Endothelial cell of umbilical vein (primary cell): ENCODE results near the gene IGSF9. TPM values are rescaled to one million over a fixed set of nuclear protein-coding genes. Genes with fewer than 3 reads are reported as not detected.

Experiments used
- BruUV-seq: library from RNA; stranded (reverse); fragments of 400-500 nt; replicated peaks from 2 replicates; lab custom pipeline; 2021; lab: Mats Ljungman, UMichigan
- CTCF ChIA-PET: fragments of 300-600, 350-600 bp; sonication (Branson Sonifier 250); formaldehyde crosslinking; loops from one replicate; lab custom pipeline; 2021; ENCODE audit warnings: antibody characterized with exemption, inconsistent platforms; lab: Charles Lee
- POLR2A ChIA-PET: fragments of 300-600, 350-600 bp; sonication (Branson Sonifier 250); formaldehyde crosslinking; loops from one replicate; lab custom pipeline; 2021; ENCODE audit warnings: antibody characterized with exemption, inconsistent platforms; lab: Charles Lee
- DNase-seq: peaks from one replicate; pipeline ENCODE4 v3.0.0-alpha.2; 2011; ENCODE audit warnings: low read depth, low spot score
- FAIRE-seq: peaks from 2 replicates; lab custom pipeline; 2011; peaks lifted over from hg19 to GRCh38; lab: Jason Lieb, UNC
- H2AFZ ChIP-seq: 2 replicates; pipeline ENCODE4 v1.6.0; 2012; ENCODE audit warnings: low read depth, low read length, control low read depth, inconsistent platforms
- H3K27ac ChIP-seq: 2 replicates; pipeline ENCODE4 v1.5.1; 2011; ENCODE audit warnings: low read depth, mild to moderate bottlenecking, control low read depth, low read length, moderate library complexity; ENCODE audit not compliant: insufficient read depth
- H3K27me3 ChIP-seq, 2 experiments: 2 replicates each; pipeline versions ENCODE4 v1.6.0 to v1.6.1; 2011; ENCODE audit warnings: low read length in 2 of 2, mixed read lengths in 1 of 2; ENCODE audit not compliant: control insufficient read depth in 2 of 2, insufficient read depth in 2 of 2
- H3K36me3 ChIP-seq, 2 experiments: 2 replicates in 1 of 2; 3 replicates in 1 of 2; pipeline ENCODE4 v1.5.1; 2011; ENCODE audit warnings: low read length in 2 of 2, mild to moderate bottlenecking in 1 of 2, moderate library complexity in 1 of 2; ENCODE audit not compliant: control insufficient read depth in 2 of 2, insufficient read depth in 2 of 2; ENCODE audit errors: extremely low read depth in 1 of 2
- H3K4me1 ChIP-seq: 3 replicates; pipeline ENCODE4 v1.5.1; 2011; ENCODE audit warnings: mild to moderate bottlenecking, low read length; ENCODE audit not compliant: control insufficient read depth, insufficient read depth; ENCODE audit errors: extremely low read depth
- H3K4me2 ChIP-seq: 2 replicates; pipeline ENCODE4 v1.6.1; 2011; ENCODE audit warnings: low read length, control low read depth, mixed read lengths; ENCODE audit not compliant: insufficient read depth
- H3K4me3 ChIP-seq, 3 experiments: fragments of 200-600 bp in 1 of 3; sonication (generic), shearing (Covaris generic) in 1 of 3; replicated peaks in 1 of 3; 2 replicates each; pipeline ENCODE4 v1.5.1; 2011 to 2016; ENCODE audit warnings: control low read depth in 3 of 3, low read length in 3 of 3, mild to moderate bottlenecking in 2 of 3, inconsistent platforms in 1 of 3, low read depth in 1 of 3, moderate library complexity in 1 of 3; ENCODE audit not compliant: insufficient read depth in 1 of 3
- H3K79me2 ChIP-seq: 2 replicates; pipeline ENCODE4 v1.6.0; 2012; ENCODE audit warnings: low read length, inconsistent platforms; ENCODE audit not compliant: control insufficient read depth, insufficient read depth
- H3K9ac ChIP-seq: replicated peaks from 2 replicates; pipeline ENCODE3; 2011; ENCODE audit warnings: low read length, control low read depth; ENCODE audit not compliant: insufficient read depth; ENCODE audit errors: extremely low read depth
- H3K9me1 ChIP-seq: replicated peaks from 3 replicates; pipeline ENCODE4 v1.6.0; 2011; ENCODE audit warnings: mild to moderate bottlenecking, low read length; ENCODE audit not compliant: control insufficient read depth, insufficient read depth; ENCODE audit errors: extremely low read depth
- H3K9me3 ChIP-seq: replicated peaks from 2 replicates; pipeline ENCODE4 v1.5.1; 2012; ENCODE audit warnings: low read length, inconsistent platforms; ENCODE audit not compliant: control insufficient read depth, insufficient read depth
- H4K20me1 ChIP-seq: replicated peaks from 2 replicates; pipeline ENCODE3; 2011; ENCODE audit warnings: mild to moderate bottlenecking, low read length; ENCODE audit not compliant: control insufficient read depth, insufficient read depth; ENCODE audit errors: extremely low read depth
- EZH2 ChIP-seq: IDR thresholded peaks from 2 replicates; pipeline ENCODE4 v1.6.1; 2012; ENCODE audit warnings: borderline replicate concordance, low read depth, mild to moderate bottlenecking, moderate library complexity, low read length, inconsistent platforms; ENCODE audit not compliant: severe bottlenecking
- FOS ChIP-seq: IDR thresholded peaks from 2 replicates; pipeline ENCODE4 v1.6.1; 2011; ENCODE audit warnings: mild to moderate bottlenecking, low read length, moderate library complexity, borderline replicate concordance; ENCODE audit not compliant: insufficient read depth
- GATA2 ChIP-seq: IDR thresholded peaks from 2 replicates; pipeline ENCODE4 v1.7.0; 2011; ENCODE audit warnings: low read depth, mild to moderate bottlenecking, moderate library complexity, mixed read lengths, low read length; ENCODE audit not compliant: insufficient read length, insufficient read depth
- JUN ChIP-seq: IDR thresholded peaks from 2 replicates; pipeline ENCODE4 v1.6.1; 2011; ENCODE audit warnings: borderline replicate concordance, low read depth; ENCODE audit not compliant: insufficient read length, insufficient read depth
- MYC ChIP-seq: IDR thresholded peaks from one replicate; pipeline ENCODE4 v1.6.1; 2011; ENCODE audit warnings: mild to moderate bottlenecking, low read depth, low read length
- POLR2A ChIP-seq: IDR thresholded peaks from 2 replicates; pipeline ENCODE4 v1.6.1; 2012; ENCODE audit warnings: low read depth, mild to moderate bottlenecking, control low read depth, low read length
- POLR2AphosphoS5 ChIP-seq: IDR thresholded peaks from 2 replicates; pipeline ENCODE4 v1.6.1; 2012; ENCODE audit warnings: low read depth, mild to moderate bottlenecking, control low read depth, low read length, moderate library complexity; ENCODE audit not compliant: insufficient read depth
- dilution Hi-C: fragments of 300-500 bp; cut with MboI; formaldehyde crosslinking; loops from one replicate; pipeline ENCODE4 v1.15.0; 2019; ENCODE audit warnings: low sequenced_read_pairs; ENCODE audit not compliant: extremely low pct_ligation_motif_present
- intact Hi-C: fragments of 100-400 bp; cut with micrococcal nuclease; formaldehyde crosslinking; loops from one replicate; pipeline ENCODE4 v1.10.0; 2022
- polyA plus RNA-seq, 4 experiments: library from polyadenylated mRNA; depleted of rRNA in 3 of 4; stranded (reverse) in 3 of 4; unstranded in 1 of 4; fragments of >200 nt; gene quantifications; 2 replicates each; pipeline versions ENCODE4 v1.2.1 to v1.2.3, GENCODE V29; 2011 to 2012; ENCODE audit warnings: missing spikeins in 1 of 4
- total RNA-seq: library from RNA; stranded (reverse); gene quantifications from 2 replicates; pipeline ENCODE4 v1.2.3, GENCODE V29; 2021
- TF ChIP-seq, protein P1 (sequence below), 2 donors: IDR thresholded peaks; 1 replicate in 1 of 2; 2 replicates in 1 of 2; pipeline ENCODE4 v1.5.1; 2011; ENCODE audit warnings: low read length in 2 of 2, mild to moderate bottlenecking in 2 of 2, moderate library complexity in 2 of 2, control low read depth in 1 of 2, inconsistent platforms in 1 of 2, low read depth in 1 of 2; ENCODE audit not compliant: insufficient read depth in 1 of 2; ENCODE audit errors: extremely low read depth in 1 of 2
- TF ChIP-seq, protein P2 (sequence below): IDR thresholded peaks from 2 replicates; pipeline ENCODE4 v1.6.1; 2011; ENCODE audit not compliant: insufficient read depth, insufficient read length

IGSF9 gene
- total and polyA plus RNA-seq, 2 donors (not counting 3 experiments of a cell fraction or from before 2014, with no cell fraction given), result 0.15 TPM

DNA sequence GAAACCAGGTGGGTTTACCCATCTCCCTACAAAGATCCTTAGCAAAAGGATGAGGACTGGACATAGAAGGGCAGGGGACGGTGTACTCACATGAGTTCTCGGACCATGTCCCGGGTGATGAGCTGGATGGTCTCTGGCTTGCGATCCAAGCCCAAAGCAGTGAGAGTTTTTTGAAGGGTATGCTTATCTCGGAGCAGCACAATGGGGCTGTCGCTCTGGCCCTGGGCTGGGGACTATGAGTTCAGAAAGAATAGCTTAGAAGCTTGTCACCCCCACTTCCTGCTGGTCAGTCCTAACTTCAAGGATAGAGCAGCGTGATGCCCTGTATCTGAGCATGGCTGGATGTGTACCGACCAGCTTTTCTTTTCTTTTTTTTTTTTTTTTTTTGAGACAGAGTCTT lies 55.0 kb downstream of the IGSF9 start:
- TSS peak; percentile 96 for BruUV-seq
- dilution Hi-C loops (loop anchor here (5.0 kb wide), 1 partner anchor 93 kb away; no protein-coding TSS in a partner anchor), intact Hi-C loops (loop anchor here (1.0 to 2.0 kb wide), 5 partner anchors 36 to 680 kb away; partner anchors contain the start of gene IGSF9)
- Histone ChIP-seq H3K9me3 (no peaks in the 10 kb centered on the region), H3K36me3 (no peaks in the 10 kb centered on the region), H3K79me2 (no peaks in the 10 kb centered on the region), H3K9me1 (no peaks in the 10 kb centered on the region), H3K27ac (peak overlapping the region; percentile 71), H3K4me2 (peak overlapping the region; percentile 48), H3K9ac (peak overlapping the region; percentile 26), H2AFZ (no peak overlapping the region), H3K4me3 (no peak overlapping the region), H3K27me3 (no peaks in the 10 kb centered on the region), H4K20me1 (no peaks in the 10 kb centered on the region), H3K4me1 (peaks cover 21% of the 10 kb centered on the region)
- no peak for FAIRE-seq
- CTCF ChIA-PET, result interaction anchor here (0.8 to 9.2 kb wide), 35 partner anchors 10 to 757 kb away, joined by 3 to 623 read pairs (median 12); partner anchors contain the start of genes DUSP23, FCRL6, SLAMF8 and TAGLN2
- POLR2A ChIA-PET, result interaction anchor here (0.7 to 1.5 kb wide), 5 partner anchors 34 to 91 kb away, joined by 3 to 8 read pairs (median 3); partner anchors contain the start of gene TAGLN2
- TF ChIP-seq GATA2 (no peak), JUN (no peak)
- no peak for DNase-seq

DNA sequence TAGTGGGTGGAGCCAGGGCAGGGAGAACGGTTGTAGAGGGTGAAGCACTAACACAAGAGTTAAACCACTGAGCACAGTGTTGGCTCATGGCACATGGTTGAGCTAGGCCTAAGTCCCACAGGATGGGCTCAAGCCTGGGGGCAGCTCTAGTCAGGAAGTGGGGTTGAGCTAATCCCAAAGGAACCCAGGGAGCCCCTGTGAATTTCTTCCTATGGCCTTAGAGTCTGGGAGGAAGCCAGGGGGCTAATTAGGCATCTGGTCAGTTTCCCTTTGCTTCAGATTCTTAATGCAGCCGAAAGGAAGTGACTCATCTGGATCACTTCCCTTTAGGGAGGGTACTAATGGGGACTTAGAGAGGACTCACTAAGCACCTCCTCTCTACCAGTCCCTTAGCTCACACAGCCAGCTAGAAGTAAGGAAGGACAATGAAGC lies 55.6 kb downstream of the IGSF9 start:
- Histone ChIP-seq H4K20me1 (no peaks in the 10 kb centered on the region), H3K27ac (peak overlapping the region; percentile 71), H3K27me3 (no peaks in the 10 kb centered on the region), H3K4me1 (peaks cover 21% of the 10 kb centered on the region), H3K9me1 (no peaks in the 10 kb centered on the region), H3K9ac (peak overlapping the region; percentile 26), H3K36me3 (no peaks in the 10 kb centered on the region), H3K4me3 (no peak overlapping the region), H2AFZ (no peak overlapping the region), H3K79me2 (no peaks in the 10 kb centered on the region), H3K9me3 (no peaks in the 10 kb centered on the region), H3K4me2 (peak overlapping the region; percentile 48)
- TSS peak; percentile 60 for BruUV-seq
- CTCF ChIA-PET, result interaction anchor here (0.8 to 9.2 kb wide), 27 partner anchors 9 to 757 kb away, joined by 3 to 623 read pairs (median 15); partner anchors contain the start of genes DUSP23, FCRL6 and TAGLN2
- POLR2A ChIA-PET, result interaction anchor here (0.7 to 1.5 kb wide), 4 partner anchors 35 to 91 kb away, joined by 3 to 8 read pairs (median 4); partner anchors contain the start of gene TAGLN2
- DNase-seq (peak; percentile 94), FAIRE-seq (peak; percentile 99)
- dilution Hi-C loops (loop anchor here (5.0 kb wide), 1 partner anchor 93 kb away; no protein-coding TSS in a partner anchor), intact Hi-C loops (loop anchor here (1.0 to 2.0 kb wide), 5 partner anchors 36 to 679 kb away; partner anchors contain the start of gene IGSF9)
- no peak for TF ChIP-seq EZH2
- TF ChIP-seq JUN, result peak; percentile 96
- peak; percentile 90 for TF ChIP-seq POLR2AphosphoS5
- TF ChIP-seq, protein P1, sequence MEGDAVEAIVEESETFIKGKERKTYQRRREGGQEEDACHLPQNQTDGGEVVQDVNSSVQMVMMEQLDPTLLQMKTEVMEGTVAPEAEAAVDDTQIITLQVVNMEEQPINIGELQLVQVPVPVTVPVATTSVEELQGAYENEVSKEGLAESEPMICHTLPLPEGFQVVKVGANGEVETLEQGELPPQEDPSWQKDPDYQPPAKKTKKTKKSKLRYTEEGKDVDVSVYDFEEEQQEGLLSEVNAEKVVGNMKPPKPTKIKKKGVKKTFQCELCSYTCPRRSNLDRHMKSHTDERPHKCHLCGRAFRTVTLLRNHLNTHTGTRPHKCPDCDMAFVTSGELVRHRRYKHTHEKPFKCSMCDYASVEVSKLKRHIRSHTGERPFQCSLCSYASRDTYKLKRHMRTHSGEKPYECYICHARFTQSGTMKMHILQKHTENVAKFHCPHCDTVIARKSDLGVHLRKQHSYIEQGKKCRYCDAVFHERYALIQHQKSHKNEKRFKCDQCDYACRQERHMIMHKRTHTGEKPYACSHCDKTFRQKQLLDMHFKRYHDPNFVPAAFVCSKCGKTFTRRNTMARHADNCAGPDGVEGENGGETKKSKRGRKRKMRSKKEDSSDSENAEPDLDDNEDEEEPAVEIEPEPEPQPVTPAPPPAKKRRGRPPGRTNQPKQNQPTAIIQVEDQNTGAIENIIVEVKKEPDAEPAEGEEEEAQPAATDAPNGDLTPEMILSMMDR (IDR thresholded peaks at IDR 0.05; ENCODE audit: extremely low read depth in 1 of 2, insufficient read depth in 1 of 2, low read depth in 1 of 2, low read length in 2 of 2), result no peak
- TF ChIP-seq POLR2A, result no peak
- peak; percentile 74 for TF ChIP-seq MYC
- TF ChIP-seq, protein P2, sequence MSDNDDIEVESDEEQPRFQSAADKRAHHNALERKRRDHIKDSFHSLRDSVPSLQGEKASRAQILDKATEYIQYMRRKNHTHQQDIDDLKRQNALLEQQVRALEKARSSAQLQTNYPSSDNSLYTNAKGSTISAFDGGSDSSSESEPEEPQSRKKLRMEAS, result peak; percentile 9
- TF ChIP-seq FOS, result peak; percentile 98
- TF ChIP-seq GATA2, result peak; percentile 50
